C1 segment of cervical spinal cord (tissue), 14 donors: ENCODE data around the gene GPRIN3.

Experiments
- DNase-seq, 14 donors: peaks; one replicate each; lab custom pipeline; 2025; lab: John Stamatoyannopoulos, UW

The GPRIN3 gene

DNA sequence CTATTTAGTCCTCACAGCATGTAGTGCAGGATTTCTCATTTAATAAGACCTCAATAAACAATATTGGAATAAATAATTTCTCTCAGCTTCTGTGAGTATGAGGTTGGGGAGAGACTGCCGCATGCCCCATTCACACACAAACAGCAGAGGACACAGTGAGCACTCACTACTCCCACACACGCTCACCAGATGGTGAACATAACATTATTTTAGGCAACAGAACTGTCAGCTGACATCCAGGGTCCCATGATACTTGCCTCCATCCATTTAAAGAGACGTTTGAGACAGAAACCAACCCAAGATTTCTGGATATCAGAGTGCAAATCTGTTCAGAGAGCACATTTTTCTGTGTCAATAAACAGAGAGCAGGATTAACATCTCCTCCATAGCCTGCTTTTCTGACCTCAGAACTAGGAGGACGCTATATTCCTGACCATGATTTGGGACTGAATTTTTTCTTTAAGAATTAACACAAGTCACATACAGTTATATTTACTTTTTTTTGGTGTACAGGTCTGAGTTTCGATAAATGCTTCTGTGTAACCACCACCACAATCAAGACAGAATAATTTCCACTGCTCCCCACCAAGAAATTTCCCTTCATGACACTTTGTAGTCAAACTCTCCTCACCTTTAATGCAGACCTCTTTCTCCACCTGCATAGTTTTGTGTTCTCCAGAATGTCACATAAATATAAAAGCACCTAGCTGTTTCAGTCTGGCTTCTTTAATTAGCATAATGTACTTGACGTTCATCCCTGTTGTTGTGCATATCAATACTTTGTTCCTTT is 16.7 kb downstream of the GPRIN3 start:
- peak in 1 of 14 donors; percentile 84 for DNase-seq

DNA sequence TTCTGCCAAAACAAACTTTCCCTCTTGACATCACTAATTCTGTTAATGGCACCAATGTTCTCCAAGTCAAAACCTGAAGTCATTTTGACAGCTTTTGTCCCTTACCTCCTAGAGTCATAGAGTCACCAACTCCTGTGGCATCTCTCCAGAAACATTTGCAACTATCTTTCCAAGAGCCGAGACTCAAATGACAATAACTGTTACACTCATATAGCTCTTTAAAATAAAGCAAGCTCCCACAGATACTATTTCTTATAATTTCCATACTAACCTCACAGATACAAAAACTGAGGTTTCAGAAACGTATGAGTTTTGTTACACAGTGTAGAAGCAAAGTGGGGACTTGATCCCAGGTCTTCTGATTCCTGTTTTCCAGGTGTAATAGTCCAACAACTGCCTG is 18.3 kb downstream of the GPRIN3 start:
- DNase-seq, result no peak

DNA sequence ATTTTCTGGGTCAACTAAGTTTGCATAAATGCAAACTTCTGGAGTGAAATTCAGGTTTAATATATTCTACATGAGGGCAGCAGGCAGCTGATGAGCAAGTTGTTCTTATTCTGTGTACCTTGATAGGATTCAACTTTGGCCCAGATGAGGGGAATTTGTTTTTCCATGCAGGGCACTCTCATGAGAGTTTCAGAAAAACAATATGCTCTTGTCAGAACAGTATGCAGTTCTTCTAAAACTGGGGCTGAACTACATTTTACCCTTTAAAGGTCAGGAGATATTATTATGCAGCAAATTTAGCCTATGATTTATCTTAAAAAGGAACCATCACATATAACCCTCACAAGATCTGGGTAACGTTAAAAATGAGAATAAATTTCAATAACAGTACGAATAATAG is 19.2 kb downstream of the GPRIN3 start:
- no peak for DNase-seq

DNA sequence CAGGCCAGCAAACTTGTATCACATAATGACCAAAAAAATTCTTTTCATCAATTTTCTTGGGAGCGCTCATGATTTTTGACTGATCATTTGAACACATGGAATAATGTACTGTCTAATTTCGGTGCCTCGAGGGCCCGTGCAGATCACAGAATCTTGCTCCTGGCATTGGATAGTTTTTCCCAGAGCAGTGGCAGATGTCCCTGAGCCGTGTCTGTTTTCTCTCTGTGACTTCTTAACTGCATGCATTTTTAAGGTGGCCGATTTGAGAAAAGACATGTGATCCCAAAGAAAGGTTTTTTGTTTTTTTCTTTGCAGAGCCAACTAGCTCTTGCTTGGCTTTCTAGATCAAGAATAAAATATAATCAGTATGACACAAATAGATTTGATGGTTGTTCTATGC is 19.7 kb downstream of the GPRIN3 start:
- peak in 1 of 14 donors; percentile 66 for DNase-seq

DNA sequence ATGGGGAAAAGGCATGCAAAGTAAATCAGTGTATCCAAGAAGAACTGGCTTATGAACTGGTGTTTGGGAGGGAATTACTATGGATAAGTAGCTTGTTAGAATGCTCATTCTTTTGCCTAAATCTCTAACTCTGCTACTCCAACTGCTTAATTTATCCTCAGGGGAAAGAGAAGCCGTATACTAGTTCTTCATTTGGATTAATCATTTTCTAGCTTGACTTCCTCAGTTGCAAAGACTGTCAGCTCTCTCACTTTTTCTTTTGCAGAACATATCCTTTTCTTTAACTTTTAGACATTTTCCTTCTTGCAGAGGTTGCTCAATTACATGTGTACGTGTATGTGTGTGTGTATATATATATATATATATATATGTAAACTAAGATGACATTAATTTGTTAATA is 21.9 kb downstream of the GPRIN3 start:
- DNase-seq, result no peak

DNA sequence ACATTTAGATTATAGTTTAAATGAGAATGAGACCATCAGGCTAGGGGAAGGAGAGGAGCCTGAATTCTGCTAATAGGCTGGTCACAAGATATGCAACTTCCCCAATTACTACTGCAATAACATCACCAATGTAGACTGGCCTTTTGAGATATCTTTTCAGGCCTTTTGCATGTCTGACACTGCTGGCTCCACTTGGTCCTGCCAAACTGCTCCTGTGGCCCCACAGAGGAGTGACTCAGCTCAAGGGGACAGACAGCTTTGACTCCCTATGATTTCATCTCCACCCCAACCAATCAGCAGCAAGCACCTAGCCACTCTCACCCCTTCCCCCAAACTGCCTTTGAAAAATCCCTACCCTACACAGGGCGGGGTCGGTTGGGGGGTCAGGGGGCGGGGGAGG is 22.8 kb downstream of the GPRIN3 start:
- peak in 1 of 14 donors; percentile 15 for DNase-seq

DNA sequence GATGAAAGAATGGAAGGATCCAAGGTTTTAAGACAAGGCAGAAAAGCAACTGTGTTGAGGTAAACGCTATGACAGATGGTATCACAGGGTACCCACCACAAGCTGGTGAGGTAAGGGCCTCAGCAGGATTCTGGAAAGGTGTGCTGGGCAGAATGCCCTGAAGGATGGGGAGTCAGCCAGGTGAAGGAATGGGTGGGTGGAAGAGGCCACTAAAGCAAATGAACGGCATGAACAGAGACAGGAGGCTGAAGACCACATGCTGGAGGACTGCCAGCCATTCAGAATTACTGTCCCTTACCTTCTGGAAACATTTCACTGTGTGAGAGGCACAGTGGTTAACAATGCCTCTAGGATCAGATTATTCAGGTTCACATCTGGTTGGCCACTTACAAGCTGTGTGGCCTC is 23.6 kb downstream of the GPRIN3 start:
- peak in 1 of 14 donors; percentile 91 for DNase-seq

DNA sequence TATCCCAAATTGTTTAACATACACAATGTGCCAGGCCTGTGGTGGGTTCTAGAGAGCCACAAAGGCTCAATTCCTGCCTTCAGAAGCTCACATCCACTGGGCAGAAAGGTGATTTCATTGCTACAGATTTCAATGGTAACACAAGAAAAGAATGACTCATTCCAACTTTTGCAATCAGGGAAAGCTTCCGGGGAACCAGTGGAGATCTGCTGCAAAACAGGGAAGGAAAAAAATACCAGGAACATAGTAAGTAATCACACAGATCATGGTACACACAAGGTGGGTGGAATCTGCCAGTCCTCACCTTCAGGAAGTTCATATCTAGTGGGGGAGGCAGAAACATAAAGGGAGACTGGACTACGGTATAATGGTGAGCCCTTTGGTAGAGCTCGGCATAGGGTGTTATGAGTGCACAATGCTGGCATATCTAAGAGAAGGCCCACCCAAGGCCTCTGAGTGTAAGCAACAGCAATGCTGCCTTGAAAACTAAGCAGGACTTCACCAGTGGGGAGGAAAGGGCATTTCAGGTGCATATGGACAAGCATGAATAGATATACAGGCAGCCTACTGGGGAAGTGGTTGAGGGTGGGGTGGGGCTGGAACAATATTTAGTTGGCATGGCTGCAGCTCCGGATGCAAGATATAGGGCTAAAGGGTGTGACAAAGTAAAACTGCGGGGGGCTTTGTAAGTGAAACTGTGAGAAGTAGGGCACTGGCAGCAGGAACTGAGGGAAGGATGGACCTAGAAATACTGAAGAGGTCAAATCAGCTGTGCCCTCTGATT is 24.2 kb downstream of the GPRIN3 start:
- DNase-seq, result no peak

DNA sequence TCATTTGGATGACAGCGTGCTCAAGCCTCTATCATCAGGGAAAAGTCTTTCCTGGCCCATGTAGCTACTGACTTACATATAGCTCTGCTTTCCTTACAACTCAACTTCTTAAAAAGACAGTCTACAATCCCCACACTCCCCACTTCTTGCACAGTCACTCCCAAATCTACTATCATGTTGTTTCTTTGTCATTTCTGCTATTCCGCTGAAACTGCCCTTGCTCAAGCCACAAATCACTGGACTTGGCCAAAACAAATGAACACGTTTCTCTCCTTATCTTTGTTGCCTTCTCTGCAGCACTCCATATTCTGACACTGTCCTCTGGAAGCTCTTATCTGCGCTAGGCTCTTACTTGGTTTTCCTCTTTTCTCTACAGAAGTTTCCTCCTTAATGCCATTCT is 28.2 kb downstream of the GPRIN3 start:
- DNase-seq, result no peak

DNA sequence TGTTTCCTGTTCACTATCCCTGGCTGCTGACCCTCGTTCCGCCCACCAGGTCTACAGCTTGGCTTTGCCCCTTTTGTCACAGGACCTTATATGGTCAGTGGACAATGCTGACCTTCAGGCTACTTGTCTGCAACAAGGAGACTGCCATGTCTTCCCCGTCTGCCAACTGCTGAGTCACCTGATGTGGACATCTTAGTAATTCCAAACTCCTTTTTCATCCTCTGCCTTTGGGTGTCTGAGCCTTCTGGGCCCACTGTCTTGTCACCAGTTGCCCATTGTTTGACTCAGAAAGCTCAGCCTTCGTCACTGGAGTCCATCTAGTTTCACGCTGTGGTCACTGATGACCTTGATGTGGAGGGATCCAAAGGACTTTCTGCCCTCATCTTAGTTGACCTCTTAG is 30.2 kb downstream of the GPRIN3 start:
- DNase-seq, result no peak

DNA sequence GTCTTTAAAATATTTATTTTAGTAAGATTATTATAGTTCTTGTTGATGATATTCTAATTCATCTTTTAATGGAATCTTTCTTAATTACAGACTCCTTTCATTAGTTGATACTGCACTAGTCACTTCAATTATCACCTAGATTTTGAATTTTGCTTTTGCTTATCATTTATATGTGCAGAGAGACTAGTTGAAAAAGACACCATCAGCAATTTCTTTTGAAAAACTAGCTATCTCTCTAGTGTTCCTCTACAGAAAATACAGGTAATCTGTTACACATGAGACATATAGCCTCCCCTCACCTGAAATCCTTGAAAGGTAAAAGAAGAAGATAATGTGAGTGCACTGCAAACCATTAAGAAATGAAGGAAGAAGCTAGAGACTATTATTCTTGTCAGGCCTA is 31.3 kb downstream of the GPRIN3 start:
- no peak for DNase-seq

DNA sequence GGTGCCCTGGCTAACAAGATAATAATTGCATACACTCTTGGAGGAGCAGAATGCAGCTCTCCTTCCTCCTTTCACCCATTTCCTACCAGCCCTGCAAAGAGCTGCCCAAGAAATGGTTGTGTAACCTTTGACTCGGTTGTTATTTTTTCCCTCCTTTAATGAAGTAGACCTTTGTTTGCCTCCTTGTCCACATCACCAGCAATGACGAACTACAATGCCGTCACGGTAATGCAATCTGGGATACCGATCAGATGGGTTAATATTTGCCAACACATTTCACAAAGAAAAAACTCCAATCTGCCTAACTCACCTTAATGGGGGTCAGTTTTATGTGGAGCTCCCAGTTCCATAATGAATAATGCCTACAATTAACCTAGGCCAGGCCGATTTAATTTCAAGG is 32.0 kb downstream of the GPRIN3 start:
- no peak for DNase-seq

DNA sequence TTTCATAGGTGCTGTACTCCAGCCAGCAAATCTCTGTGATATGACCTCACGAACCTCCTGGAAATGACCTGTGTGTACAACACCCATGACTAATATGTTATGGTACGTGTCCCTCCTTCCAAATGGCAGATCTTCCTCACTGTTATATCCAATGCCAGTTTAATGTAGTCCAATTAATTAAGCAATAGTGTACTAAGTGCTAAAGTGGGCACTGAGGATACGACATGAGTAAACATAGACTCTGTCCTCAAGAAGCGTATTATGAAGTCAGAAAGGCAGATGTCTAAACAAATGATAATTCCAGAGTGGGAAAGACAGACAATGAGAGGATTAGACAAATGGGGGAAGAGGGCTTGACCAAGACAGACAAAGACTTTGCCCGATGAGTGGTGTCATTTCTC is 33.9 kb downstream of the GPRIN3 start:
- DNase-seq, result no peak

DNA sequence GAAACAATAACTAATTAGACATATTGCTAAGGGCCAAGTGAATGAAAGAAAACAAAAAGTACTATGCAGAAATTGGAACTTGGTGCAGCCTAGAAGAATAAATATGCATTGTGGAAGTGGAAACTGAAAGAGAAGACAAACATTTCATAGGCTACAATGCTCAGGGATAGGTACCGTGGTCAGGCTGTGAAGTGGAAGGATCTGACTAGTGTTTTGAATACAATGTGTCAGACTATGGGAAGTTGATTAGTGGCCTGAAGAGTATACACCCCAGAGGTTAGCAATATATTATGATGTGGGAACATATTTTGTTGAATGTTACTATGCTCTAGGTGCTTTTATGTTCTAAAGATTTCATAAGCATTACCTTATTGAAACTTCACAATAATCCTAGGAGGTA is 36.8 kb downstream of the GPRIN3 start:
- no peak for DNase-seq

DNA sequence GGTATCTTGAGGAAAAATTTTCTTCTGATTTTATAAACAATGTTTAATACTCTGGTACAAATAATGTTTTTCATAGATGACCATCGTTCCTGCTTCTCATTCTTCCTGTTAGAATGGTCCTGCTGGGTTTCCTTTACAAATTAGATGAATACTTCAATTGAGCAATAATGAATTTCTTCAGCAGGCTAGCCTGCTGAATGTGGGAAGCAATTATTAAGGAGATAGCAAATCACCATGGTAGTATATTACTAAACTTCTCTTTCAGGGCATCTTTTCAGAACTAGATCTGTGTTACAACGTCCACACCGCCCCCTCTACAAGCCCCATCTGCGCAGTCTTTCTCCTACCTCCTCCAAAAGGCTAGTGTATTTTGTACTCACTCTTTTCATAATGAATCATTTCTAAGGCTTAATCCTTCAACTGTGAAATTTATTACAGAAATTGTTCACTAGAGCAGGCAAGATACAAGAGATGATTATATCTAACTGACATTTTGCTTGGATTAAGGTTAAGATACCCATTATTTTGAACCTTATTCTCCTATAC is 38.4 kb downstream of the GPRIN3 start:
- no peak for DNase-seq

DNA sequence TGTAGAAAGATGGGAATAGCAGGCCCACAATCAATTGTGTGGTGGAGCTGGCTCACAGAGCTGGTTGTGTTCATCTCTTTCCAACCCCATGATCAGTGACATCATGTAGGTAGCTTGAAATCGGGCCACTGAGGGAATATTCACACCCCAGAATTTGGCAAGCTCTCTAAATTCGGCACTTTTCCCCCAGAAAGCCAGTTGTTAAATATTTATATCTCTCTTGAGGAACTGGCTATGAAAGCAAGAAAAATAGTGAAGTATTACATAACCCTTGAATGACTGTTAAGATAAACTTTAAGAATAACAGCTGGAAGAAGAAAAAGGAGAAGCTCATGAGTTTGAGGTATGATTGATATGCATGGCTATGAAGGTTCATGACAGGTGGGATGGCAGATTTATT is 38.9 kb downstream of the GPRIN3 start:
- no peak for DNase-seq

DNA sequence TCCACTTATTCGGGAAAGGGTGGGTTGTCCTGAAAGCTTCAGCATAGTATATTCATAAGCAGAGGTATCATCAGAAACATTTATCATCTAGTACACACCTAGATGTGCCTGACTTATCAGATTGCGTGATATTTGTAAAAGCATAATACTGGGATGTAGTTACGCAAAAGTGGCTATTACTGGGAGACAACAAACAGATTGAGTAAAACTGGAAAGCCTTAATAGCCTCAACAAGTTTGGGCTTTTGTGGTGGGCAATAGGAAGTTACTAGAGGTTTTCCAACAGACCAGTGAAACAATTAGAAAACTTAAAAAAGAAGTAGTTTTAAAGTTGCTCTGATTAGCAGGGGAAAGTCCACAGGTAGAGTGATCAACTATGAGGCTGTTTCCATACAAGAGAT is 39.8 kb downstream of the GPRIN3 start:
- DNase-seq, result no peak

DNA sequence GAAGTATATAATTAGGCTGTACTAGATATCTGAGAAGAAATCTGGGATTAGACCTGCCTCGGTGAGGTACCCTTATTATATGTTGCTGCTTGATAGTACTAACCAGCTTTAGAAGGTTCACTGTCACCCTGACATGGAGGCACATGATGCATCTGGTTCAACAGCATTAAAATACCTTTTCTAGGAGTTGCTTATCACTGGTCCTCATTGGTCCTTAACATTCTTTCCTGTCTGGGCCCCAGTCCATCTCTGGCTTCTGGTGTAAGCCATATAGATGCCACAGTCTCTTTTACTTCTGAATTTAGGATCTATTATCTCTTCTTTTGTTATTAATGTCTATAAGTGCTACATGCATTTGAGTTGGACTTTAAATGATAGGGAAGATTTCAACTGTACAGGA is 40.2 kb downstream of the GPRIN3 start:
- no peak for DNase-seq

DNA sequence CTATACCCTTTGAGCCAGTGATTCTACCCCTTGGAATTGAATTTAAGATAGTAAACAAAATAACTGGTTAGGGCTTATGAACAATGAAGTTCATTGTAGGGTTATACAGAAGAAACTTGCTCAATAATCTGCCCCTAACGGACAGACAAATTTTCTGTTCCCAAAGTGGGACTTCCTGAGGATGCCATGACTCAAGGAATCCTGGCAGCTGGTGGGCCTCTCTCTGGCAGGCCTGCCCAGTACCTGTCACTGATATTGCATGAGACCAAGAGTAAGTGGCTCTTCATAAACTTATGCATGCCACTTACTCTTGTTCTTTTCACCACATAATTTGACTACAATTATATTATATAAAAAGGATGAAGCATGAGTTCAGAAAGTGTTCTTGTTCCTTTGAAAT is 41.5 kb downstream of the GPRIN3 start:
- DNase-seq, result no peak

DNA sequence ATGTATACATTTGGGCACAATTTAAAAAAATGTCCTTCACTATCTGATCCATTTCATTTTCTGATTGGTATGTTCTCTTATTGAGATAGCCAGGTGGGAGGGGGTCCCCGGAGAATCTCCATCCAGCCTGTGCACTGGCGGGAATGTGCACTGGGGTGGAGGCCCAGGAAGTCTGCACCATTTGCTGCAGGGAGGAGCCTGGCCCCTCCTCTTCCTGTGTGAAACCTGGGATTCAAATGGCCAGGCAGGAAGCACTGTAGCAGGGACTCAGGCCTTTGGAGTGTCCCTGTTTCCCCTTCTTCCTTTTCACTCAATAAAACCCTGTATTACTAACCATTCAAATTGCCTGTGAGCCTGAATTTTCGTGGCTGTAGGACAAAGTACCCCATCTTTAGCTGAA is 44.3 kb downstream of the GPRIN3 start:
- DNase-seq, result no peak

DNA sequence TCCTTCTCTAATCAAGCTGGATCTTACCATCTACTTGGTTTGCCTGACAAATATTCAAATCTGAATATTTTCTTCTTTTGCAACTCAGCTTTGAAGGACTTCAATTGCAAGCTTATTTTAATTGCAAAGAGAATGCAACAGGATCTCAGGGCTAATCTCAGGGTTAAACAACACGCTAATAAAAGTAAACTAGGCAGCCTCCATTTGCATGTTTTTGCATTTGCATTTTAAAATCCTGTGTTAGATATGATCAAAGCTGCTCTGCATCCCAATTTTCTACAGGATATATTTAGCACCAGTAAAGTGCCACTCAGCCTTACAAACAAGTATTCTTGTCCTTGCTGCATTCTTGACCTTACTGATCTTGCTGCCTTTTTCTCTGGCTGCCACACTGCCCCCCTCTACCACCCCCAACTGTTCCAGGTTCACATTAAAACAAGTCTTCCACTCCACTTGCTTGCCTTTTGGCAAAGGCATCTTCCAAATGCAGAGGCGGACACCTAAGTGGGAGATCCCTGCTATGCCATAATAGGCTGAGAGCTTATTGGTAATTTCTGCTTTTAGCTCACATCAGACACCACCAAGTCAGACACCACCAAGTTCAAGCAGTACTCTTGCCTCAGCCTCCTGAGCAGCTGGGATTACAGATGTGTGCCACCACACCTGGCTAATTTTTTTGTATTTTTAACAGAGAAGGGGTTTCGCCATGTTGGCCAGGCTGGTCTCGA is 48.1 kb downstream of the GPRIN3 start:
- DNase-seq, result no peak

DNA sequence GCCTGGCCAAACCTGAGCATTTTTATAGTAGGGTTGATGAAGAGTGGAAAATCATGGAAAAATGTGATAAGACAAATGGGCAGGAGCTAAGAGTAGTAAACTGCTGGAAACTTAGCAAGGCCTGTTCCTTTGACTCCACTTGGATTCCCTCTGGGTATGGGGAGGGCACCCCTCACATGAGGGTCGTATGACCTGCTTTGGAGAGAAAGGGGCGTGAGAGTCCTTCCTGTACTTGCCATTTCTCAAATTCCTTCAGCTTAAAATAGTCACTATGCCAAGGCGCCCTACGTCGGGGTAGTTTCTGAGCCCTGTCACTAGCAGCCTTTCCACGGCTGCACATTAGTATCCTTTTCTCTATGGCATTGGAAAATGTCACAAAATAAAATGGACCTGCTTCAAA is 49.1 kb downstream of the GPRIN3 start:
- no peak for DNase-seq
